ENCODE results near the gene TBX15.
A peak's percentile ranks its signal among the peaks of the same experiment; 100 is the strongest.

The TBX15 gene

DNA sequence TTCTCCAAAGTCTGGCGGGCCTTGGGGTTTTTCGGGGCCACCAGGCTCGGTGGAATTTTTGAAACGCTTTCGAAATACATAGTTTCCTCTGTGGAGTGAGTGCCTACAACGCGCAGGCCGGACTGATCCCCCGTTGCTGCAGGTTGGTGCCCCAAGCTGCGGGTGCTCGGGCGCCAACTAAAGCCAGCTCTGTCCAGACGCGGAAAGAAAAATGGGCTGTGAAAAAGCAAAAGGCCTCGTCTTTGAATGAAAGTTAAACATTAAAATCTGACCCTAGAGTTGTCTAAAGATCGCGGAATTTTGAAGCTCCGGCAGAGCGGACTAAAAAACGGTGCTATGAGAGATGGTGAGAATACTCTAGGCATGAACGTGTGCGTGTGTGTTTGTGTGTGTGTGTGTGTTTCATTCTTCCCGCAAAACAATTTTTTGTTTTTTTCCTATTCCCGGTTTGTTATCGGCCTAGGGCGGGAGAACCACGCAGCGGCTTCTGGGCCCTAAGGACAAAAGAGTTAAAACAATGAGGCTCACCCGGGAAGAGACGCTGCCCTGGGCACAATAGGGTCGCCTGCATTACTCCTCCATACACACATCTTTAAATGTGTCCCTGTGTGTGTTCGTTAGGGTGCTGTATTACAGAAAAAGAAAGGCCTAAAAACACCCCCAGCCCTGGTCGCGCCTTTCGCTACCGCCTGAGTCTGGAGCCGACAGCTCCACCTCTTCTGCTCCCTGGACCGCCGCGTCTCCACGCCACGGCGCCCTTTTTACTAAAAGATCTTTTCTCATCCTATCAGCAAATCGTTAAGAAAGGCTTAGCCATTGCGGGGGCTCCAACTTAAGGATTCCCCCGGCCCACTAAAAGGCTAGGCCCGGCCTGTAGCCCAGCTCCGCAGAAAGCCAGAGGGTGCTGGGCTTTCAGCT lies 3.2 kb downstream of the TBX15 start:
- DNase-seq (ENCODE audit: low spot score), result no peak

DNA sequence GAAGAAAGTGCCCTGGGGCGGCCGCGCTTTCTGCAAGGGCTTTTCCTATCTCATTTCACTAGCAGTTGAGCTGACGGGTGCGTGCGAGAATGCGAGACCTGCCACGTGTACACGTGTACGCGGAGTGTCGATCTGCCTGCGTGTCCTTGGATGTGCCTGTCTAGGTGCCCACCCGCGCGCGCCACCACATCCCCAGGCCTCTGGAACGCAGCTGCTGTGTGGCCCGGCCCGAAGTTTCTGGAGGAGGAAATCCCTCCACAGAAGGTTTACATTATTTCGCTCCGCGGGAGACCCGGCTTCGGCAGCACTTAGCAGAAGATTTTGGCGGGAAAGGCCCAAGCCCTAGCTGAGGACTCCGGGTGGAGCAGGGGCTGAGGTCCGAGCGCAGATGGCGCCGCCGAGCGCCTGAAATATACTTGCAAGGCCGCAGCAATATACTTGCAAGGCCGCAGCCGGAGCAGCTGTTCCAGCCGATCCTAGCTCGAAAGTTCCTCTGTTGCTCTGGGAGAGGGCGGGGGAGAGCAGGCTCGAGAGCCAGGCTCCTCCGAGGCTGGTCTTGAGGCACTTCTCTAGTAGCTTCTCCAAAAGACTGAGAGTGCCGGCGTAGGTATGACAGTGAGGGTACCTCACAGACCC lies 3.9 kb downstream of the TBX15 start:
- no peak for DNase-seq (ENCODE audit: low spot score)

DNA sequence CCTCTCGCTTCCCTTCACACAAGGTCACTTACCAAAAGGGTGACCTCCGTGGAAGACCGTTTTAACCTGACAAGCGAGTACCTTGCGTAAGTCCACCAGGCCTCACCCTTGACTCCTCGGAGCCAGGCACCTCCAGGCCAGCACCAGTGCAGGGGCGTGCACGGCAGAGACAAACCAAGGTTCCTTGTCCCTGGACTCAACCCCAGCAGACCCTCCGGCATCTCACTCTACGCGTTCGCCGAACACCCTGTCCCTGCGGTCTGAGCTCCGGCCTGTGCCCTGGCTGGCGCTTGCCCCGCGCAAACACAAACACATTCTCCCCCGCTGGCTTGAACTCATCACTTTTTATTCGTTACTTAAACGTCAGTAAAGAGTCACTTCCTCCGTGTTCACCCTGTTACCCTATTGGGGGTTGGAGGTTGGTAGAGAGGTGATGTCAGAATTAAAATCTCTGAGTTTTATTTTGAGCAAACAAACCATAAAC lies 4.5 kb downstream of the TBX15 start:
- DNase-seq (ENCODE audit: low spot score), result no peak

DNA sequence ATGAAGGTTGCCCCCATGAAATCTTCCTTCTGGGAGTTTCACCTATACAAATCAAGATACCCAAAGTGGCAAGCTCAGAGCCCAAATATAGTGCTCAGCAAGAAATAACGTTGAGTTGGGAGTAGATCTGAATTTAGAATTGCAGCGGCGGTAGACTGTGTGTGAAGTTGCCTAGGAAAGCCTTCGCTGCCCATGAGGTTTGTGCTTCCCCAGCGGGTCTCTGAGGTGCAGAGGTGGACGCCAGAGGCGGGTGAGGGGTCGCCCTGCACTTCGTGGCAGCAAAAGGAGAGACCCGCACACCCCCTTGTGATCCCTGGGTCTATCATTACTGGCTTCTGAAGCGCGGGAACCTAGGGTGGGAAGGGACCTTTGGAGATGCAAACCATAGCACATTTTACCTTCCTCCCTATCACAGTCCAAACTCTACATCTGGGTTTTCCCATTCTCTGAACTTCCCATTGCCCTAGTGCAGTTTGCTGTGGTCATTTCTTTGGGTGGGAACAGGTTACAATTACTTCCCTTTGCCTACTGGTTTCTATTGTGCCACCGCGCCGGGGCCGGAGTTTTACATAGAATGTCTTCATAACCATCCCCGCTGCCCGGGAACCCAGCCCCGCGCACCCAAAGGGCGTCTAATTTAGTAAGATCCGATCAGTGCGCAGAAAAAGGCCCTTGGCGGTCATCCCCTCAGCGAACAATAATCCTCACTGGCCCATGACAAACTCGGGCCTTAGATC lies 5.2 kb downstream of the TBX15 start:
- no peak for DNase-seq (ENCODE audit: low spot score)

DNA sequence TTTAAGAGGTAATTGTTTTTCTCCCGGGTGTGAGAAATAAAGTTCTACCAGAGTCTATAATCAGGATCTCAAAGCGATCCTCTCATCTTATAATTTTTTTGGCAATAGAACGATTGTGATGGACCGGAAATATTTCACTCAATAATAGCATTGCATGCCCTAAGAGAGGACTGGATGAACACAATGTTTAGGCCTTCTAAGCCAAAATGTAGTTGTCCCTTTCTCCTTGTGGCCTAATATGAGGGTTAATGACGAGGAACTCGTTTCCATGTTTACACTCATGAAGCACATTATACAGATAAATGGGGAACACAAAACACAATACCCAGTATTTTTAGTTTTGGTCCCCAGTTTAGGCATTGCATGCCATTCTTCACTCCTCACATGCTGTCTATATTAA lies 5.9 kb downstream of the TBX15 start:
- no peak for DNase-seq (ENCODE audit: low spot score)

DNA sequence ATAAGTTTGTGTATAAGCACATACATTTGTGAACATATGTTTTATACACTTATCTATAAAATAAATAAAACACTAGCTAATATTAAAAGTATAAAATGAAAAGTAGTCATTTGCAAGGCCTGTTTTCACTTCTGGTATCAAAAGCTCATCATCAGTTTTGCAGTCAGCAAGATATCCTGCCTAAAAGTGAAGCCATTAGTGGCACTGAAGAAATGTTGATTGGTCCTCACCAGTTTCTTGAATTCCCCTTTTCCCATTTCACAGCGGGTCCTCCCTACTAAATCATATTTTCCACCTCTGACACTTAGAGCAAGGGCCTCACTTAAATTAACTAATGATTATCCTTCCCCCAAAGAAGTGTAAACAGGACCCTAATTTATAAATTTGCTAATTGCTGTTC lies 6.7 kb downstream of the TBX15 start:
- DNase-seq (ENCODE audit: low spot score), result no peak

DNA sequence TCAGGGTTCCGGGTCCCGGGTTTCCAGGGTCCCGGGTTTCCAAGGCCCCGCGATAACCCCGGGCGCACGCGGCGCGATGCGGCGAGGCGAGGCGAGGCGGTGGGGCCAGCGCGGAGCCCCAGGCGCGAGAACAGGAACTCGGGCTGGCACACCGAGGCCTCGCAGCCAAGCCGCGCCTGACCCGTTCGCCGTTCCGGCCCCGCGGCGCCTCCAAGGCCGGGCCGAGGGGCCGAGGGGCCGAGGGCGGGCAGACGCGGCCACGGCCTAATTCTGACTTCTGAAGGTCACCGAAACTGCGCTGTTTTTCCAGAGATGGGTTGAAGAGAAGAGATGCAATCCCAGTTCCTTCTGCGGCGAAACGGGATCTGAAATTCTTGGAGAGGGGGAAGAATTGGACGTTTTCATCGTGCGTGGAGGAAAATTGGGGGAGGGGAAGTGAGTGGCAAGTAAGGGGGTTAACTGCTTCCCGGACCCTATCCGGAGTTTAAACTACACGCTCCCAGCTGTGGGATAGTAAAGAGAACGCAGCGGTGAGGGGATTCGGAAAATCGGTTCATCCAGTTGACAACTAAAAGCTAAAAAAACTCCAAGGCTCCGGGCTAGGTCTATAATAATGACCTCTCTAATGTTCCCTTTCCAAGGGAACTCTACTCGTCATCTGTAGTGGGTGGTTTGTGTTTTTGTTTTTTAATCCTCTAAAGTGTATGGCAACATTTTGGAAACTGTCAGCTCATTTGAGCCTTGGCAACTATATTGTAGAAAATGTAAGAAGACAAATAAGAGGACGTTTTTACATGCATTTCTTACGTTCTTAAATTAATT lies 8.2 kb downstream of the TBX15 start:
- DNase-seq (ENCODE audit: low spot score), result no peak

DNA sequence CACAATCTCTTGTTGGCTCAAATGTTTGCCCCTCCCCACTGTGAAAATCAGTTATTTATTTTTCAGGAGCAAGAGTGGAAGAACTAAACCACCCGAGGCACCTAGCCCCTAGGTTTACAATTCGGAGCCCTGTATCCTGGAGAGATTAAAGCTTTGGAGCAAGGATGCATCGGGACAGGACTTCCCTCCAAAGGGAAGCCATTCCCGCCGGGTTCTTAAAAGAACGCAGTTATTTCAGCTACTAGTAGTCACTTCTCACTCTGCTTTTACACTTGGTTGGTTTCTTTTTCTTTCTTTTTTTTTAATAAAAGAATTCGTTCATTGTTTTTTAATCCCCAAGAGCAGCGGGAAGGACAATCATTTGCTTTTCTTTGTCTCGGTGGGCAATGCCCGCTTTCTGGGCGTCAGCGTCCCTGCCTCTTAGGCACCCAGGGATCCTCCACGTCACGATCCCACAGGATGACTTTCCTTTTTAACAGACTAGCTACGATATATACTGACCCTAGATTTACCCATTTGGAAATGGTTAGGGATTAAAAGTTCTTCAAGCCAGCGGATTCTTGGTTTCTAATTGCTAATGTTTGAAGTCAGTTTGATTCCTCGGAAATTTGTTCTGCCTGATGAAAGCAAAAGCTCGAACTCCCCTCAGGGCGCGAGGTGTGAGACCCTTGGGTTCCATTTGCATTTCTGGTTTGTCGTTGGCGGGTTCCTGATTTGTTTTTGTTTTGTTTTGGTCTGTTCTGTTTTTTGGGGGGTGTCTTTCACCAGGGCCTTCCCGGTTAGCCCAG lies 9.0 kb downstream of the TBX15 start:
- no peak for DNase-seq (ENCODE audit: low spot score)

DNA sequence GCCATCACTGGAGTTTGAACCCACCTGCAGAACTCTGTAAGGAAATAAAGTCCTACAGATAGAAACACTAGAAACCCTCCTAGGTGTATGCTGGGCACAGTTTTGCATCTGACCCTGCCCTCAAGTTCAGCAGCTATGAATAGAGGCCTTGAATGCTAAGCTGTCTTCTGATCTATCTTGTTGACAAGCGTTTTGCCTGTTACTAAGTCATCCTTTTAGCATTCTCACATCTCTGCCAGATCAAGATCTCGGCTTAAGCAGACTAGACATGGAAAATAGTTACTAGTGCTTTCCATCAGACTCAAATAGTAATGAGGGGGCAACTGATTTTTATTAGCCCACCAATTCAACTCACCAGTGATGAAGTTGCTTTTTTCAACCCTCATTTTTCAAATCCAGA lies 10.5 kb downstream of the TBX15 start:
- DNase-seq (ENCODE audit: low spot score), result no peak

DNA sequence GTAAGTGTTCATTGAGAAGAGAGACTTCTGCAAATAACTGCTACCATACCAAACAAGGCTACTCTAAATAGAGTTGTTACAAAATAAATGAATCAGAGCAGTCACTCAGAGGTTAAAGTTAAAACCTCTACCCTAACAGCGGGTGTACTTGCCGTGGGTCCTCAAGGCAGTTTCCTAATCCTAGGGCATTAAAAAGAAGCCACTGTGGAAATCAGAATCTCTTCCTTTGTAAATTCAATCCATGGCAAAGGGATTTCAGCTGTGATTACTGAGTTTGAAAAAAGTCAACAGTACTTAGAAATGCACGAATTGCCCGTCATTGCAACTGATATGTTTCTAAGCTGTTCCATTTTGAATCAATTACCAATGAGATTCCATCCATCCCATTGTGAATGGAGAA lies 13.5 kb downstream of the TBX15 start:
- DNase-seq (ENCODE audit: low spot score), result no peak

DNA sequence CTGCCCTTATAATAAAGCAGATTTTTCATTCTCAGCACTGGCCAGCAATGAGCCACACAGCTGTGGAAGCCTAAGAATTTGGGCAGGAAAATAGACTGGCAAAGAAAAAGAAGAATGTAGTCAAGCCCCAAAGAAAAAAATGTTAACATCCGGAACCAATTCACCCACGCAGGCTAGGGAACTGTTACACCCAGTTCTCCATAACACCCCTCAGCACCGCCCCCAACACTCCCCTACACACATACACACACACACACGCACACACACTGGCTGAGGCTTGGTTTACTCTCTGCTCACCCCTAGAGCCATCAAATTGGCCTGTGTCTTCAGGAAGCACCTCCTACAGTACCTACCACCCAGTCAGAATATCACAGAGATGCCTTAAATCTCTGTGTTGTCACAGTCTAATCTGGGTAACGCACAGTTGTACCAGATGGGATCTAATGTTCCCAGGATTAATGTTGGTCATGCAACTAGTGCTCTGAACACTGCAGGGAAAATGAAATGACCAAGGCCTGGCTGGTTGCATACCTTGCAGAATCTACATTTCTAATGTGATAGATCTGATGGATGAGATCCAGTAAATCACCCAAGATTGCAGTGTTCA lies 14.5 kb downstream of the TBX15 start:
- no peak for DNase-seq (ENCODE audit: low spot score)

DNA sequence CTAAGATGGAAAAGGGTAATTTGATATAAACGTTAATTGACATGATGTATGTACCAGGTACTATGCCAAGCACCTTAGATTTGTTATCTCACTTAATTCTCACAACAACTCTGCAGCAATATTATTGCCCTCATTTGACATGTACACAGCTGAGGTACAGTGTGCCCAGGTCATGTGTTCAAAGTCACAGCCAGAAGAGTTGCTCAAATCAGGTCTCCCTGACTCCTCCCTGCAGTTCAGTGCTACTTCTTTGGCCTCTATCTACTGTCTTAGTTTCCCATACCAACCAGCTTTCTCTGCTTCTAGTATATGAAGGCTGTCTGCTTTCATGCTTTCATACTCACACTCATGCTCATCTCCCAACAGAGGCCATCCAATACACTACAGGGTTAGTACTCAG lies 15.1 kb downstream of the TBX15 start:
- no peak for DNase-seq (ENCODE audit: low spot score)

DNA sequence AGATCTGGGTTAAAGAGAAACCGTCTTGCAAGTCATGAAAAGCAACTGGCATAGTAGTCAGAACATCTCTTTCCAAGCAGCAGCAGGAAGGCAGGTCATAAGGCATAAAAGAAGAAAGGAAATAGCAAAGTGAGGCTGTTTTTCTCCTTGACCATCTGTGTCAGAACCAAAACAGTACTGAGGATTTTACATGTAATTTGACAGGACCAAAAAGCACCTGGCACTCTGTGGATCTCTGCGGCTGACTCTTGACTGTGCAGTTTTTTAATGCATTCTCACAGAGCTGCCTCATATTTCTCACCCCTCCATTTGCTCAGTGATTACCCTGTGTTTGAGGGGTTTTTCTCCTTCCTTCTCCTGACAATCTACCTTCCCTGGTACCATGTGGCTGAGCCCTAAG lies 17.7 kb downstream of the TBX15 start:
- DNase-seq (ENCODE audit: low spot score), result no peak

DNA sequence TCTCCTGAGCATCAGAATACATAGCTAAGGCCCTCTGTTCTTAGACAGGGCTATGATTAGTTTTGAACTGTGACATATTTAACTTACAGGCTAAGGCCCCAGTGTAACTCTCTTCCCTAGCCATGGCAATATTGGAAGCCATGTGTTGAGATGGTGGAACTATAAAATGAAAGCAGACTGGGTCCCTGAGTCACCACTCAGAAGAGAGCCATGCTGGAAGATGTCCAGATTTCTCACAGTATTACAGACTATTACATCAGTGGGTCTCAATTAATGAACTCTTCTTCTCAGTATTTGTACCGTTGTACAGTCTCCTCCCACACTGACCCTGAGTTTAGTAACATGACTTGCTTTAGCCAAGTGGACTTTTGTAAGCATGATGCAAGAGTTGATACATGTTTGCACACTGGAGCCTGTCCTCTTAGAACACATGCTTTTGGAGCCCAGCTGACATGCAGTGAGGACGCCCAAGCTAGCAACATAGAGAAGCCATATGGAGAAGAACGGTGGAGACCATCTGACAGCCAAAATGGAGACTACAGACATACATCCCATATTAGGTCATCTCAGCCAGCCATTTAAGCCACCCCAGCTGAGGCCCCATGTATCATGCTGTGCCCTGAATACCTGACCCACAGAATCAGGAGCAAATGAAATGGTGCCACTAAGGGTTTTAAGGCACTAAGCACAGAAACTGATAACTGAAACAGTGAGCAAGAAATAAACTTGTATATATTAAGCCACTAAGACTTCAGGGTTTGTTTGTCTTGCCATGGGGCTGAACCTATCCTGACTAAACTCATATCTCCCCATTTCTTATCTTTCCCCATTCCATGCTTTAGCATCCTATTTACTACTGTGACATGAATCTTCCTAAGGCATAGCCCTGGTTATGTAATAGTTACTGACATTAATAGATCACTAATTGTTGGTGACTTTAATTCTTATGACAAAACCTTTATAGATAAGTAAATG lies 24.4 kb downstream of the TBX15 start:
- DNase-seq (ENCODE audit: low spot score), result no peak

DNA sequence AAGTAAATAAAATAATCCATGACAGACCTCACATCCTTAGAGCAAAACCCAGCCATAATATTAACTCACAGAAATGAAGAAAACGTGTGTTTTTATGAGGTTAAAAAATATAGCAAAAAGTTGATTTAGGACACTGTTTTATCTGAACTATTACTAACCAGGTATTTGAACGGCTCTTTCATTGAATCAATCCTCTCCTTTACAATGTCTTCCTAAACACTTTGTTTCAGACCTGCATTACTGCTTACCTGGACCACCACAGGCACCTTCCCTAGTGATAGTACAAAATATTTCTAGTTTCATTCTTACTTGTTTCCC lies 25.0 kb downstream of the TBX15 start:
- no peak for DNase-seq (ENCODE audit: low spot score)

DNA sequence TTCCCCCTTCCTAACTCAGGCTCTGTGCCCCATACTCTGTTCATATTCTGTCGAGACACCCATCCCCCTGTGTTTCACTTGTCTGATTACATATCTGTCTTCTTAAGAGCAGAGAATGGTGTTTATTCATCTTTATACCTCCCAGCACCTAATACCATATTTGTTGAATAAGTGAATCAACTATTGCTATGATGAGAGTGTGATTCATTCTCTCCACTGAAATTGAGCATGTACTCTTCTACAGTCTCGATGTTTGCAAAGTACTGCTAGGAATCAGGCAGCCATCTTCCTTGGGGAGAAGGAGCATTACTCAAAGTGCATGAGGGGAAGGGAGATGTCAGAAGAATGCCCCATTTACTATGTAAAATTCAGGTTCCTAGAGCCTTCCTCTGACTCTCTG lies 27.0 kb downstream of the TBX15 start:
- DNase-seq (ENCODE audit: low spot score), result no peak

DNA sequence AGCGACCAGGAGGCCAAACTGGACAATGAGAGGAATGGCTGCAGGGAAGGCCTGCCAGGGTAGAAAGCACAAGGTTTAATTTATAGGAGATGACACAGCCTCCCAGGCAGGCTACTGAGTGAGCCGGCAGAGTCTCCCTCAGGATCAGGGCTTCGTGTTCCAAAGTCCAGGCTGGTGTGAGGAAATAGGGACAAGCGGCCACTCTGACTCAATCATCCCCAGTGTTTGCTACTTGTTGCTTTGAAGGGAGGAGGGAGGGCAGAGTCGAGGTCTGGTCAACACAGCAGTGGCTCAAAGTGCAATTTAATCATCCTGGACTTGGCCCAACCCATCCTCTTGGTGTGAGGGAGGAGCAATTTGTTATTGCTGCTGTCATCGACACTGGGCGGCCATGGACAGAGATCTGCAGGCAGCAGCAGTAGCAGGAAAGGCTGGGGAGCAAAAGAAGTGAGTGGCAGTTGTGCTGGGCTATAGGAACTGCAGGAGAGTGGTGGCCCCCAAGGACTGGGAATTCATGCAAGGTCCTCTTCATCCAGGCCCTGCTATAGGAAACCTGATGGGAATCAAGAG lies 27.5 kb downstream of the TBX15 start:
- peak; percentile 48 for DNase-seq (ENCODE audit: low spot score)

DNA sequence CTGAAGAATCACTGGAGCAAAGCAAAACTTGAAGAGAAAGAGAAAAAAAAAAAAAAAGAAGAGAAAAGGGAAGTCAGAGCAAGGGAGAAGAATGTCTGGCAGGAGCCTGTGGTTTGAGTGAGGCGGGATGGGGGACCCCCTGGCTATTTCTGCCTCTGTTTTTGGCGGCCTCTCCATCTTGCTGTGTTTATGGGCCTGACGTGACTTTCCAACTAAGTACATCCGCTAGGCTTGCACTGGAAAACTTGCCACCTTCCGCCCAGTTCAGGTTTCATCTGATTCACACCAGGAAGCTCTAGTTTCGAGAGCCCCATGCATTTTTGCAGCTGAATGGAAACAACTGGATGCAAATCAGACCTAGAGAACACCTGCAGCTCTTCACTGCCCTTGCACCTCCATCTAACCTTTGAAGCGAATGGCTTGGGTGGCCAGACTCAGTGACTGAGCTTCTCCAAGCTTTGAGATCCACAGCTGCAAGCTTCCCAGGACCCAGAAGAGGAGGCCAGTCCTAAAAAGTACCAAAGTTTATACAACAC lies 28.0 kb downstream of the TBX15 start:
- no peak for DNase-seq (ENCODE audit: low spot score)
